GM19351 (cell line): ENCODE measurements around the gene NLRP7.
"Not testable (repeated sequence)": the region's sequence is repeated elsewhere in the genome, so short reads cannot be mapped to it uniquely, and the experiment has no call there.

Source experiments
- ATAC-seq: cut with Tn5 transposase; IDR thresholded peaks from one replicate; pipeline ENCODE4 v1.9.1; 2021; ENCODE audit warnings: mild to moderate bottlenecking, moderate library complexity; ENCODE audit not compliant: unreplicated experiment

The NLRP7 gene

DNA sequence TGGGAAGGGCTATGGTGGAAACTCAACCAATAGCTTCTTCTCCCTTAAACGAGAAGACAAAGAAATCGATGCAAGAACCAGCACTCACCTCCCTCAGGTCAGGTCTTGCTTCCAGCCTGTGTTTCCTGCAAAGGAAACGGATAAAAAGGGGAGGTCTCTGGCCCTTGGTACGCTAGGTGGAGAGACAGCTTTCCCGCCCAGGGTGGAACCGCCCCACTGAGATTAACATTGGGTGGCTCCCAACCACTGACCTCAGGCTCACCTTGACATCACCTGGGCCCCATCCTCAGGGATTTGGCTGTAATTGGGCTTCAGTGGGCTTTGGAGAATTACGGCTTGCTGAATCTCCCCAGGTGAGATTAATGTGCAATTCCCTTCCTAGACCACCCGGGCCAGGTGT lies at the start of gene NLRP7:
Gene NLRP7, minus strand, starts transcription at position 150 of the 400 bp plus-strand sequence.
- no peak for ATAC-seq

DNA sequence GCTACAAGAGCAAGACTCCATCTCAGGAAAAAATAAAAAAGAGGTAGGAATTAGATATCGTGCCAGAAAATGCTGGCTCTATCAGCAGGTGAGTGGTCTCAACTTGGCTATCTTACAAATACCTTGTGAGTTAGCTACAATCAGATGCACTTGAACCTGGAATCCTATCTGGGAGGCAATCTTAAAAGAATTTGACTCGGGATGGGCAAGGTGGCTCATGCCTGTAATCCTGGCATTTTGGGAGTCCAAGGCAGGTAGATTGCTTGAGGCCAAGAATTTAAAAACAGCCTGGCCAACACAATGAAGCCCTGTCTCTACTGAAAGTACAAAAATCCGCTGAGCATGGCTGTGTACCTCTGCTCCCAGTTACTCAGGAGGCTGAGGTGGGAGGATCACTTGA lies 48.2 kb upstream of the NLRP7 start:
- no peak for ATAC-seq

DNA sequence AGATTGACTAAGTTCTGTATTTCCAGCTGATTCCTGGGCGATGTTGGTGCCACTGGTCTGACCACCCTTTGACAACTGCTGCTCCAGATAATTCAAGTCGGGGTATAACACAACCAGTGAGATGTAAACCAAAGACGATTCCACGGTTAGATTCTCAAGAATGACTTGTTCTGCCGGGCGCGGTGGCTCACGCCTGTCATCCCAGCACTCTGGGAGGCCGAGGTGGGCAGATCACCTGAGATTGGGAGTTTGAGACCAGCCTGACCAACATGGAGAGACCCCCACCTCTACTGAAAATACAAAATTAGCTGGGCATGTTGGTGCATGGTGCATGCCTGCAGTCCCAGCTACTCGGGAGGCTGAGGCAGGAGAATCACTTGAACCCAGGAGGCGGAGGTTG lies 42.2 kb upstream of the NLRP7 start:
- ATAC-seq, result not testable (repeated sequence)

DNA sequence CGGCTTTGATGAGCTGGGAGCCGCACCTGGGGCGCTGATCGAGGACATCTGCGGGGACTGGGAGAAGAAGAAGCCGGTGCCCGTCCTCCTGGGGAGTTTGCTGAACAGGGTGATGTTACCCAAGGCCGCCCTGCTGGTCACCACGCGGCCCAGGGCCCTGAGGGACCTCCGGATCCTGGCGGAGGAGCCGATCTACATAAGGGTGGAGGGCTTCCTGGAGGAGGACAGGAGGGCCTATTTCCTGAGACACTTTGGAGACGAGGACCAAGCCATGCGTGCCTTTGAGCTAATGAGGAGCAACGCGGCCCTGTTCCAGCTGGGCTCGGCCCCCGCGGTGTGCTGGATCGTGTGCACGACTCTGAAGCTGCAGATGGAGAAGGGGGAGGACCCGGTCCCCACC lies 35.2 kb upstream of the NLRP7 start:
- not testable (repeated sequence) for ATAC-seq

DNA sequence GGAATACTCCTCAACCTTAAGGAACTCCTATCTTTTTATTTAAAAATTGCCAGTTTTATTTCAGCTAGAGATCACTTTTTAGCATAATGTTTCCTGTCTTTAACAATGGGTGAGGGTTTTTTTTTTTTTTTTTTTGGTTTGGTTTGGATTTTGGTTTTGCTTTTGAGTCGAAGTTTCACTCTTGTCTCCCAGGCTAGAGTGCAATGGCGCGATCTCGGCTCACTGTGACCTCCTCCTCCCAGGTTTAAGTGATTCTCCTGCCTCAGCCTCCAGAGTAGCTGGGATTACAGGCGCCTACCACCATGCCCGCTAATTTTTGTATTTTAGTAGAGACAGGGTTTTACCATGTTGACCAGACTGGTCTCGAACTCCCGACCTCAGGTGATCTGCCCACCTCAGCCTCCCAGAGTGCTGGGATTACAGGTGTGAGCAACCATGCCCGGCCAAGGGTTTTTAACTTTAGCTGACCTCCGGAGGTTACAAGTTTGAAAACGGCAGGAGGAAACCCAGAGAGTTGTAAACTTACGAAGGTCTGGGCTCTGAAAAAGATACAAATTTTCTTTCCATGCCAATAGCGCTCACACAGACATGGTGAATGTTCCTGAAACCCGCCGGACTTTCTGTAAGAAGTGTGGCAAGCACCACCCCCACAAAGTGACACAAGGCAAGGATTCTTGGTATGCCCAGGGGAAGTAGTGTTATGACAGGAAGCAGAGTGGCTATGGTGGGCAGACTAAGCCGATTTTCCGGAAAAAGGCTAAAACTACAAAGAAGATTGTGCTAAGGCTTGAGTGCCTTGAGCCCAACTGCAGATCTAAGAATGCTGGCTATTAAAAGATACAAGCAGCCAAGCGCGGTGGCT lies 26.1 kb upstream of the NLRP7 start:
- ATAC-seq, result not testable (repeated sequence)

DNA sequence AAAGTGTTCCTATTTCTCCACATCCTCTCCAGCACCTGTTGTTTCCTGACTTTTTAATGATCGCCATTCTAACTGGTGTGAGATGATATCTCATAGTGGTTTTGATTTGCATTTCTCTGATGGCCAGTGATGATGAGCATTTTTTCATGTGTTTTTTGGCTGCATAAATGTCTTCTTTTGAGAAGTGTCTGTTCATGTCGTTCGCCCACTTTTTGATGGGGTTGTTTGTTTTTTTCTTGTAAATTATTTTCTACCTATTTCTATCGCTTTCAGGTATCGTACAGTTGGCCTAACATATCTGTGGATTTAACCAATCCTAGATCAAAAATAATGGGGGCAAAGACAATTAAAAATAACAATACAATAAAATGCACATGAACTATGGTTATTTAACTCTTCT lies 24.1 kb upstream of the NLRP7 start:
- ATAC-seq, result not testable (repeated sequence)

- no peak for ATAC-seq
Measured at GRCh38 chr19:54969647-54970046, 22.3 kb upstream of the NLRP7 start.

DNA sequence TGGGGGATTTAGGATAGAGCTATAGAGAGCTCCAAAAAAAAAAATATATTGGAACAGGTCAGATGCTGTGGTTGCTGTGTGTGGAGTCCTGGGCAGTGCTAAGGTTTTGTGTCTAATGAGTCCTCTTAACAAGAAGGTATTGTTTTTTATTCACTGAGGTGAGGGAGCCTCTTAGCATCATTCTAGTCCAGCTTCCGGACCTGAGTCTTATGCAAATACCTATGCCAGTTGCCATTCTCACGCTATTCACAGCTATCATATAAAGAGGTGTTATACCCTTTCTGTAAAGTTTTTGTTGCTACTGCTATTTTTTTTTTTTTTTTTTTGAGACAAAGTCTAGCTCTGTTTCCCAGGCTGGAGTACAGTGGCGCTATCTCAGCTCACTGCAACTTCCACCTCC lies 20.3 kb upstream of the NLRP7 start:
- no peak for ATAC-seq

GRCh38 chr19:54965055-54965454 lies 17.7 kb upstream of the NLRP7 start:
- ATAC-seq, result not testable (repeated sequence)

GRCh38 chr19:54959840-54960239 lies 12.5 kb upstream of the NLRP7 start:
- ATAC-seq, result no peak

GRCh38 chr19:54955376-54955775 lies 8.0 kb upstream of the NLRP7 start:
- ATAC-seq, result no peak

- not testable (repeated sequence) for ATAC-seq
Measured at GRCh38 chr19:54953345-54953713, 6.0 kb upstream of the NLRP7 start.

DNA sequence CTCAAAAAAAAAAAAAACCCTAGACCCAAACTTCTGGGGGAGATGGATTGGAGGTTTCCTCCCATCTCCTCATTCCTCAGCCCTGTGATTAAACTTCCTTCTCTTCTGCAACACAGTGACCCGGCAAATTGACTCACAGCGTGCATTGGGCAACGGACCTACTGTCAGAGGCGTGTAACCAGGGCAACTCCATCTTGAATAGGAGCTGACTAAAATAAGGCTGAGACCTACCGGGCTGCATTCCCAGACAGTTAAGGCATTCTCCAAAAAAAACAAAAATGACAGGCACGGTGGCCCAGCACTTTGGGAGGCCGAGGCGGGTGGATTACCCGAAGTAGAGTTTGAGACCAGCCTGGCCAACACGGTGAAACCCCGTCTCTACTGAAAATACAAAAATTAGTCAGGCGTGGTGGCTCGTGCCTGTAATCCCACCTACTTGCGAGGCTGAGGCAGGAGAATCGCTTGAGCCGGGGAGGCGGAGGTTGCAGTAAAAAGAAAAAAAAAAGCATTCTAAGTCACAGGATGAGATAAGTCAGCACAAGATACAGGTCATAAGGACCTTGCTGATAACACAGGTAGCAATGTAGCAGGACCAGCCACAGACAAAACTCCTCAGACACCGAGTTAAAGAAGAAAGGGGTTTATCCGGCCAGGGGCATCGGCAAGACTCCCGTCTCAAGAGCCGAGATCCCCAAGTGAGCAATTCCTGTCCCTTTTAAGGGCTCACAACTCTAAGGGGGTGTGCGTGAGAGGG lies 5.4 kb upstream of the NLRP7 start:
- no peak for ATAC-seq

GRCh38 chr19:54950580-54950979 lies 3.2 kb upstream of the NLRP7 start:
- ATAC-seq, result not testable (repeated sequence)

DNA sequence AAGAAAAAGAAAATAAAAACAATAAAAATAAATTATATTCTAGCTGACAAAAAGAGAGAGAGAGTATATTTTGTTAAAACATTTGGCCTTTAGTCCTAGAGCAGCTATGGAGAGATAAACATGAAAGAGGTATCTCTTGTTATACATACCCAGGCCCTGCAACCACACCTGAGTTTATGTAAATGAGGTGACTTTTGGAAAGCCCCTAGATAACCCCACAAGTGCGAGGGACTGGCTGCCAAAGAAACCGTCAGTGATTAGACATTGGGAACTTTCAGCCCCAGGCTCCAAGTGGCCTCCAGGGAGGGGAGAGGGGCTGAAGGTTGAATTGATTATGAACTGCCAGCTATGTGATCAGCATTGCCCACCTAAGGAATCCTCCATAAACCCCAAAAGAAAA lies 2.1 kb upstream of the NLRP7 start:
- no peak for ATAC-seq

DNA sequence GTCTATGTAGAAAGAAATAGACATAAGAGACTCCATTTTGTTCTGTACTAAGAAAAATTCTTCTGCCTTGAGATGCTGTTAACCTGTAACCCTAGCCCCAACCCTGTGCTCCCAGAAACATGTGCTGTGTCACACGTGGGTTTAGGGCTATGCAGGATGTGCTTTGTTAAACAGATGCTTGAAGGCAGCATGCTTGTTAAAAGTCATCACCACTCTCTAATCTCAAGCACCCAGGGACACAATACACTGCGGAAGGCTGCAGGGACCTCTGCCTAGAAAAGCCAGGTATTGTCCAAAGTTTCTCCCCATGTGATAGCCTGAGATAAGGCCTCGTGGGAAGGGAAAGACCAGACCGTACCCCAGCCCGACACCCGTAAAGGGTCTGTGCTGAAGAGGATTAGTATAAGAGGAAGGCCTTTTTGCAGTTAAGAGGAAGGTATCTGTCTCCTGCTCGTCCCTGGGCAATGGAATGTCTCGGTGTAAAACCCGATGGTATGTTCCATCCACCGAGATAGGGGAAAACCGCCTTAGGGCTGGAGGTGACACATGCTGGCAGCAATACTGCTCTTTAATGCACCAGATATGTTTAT lies 3.5 kb downstream of the NLRP7 start:
- ATAC-seq, result not testable (repeated sequence)

DNA sequence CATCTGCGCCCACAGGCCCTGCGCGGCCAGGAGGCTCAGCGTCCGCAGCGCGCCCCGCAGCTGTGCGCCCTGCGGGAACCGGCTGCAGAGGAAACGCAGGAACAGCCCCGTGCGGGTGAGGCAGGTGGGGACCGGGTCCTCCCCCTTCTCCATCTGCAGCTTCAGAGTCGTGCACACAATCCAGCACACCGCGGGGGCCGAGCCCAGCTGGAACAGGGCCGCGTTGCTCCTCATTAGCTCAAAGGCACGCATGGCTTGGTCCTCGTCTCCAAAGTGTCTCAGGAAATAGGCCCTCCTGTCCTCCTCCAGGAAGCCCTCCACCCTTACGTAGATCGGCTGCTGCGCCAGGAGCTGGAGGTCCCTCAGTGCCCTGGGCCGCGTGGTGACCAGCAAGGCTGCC lies 7.8 kb downstream of the NLRP7 start:
- ATAC-seq, result not testable (repeated sequence)

- ATAC-seq, result no peak
Measured at GRCh38 chr19:54938906-54939305, 8.4 kb downstream of the NLRP7 start.

DNA sequence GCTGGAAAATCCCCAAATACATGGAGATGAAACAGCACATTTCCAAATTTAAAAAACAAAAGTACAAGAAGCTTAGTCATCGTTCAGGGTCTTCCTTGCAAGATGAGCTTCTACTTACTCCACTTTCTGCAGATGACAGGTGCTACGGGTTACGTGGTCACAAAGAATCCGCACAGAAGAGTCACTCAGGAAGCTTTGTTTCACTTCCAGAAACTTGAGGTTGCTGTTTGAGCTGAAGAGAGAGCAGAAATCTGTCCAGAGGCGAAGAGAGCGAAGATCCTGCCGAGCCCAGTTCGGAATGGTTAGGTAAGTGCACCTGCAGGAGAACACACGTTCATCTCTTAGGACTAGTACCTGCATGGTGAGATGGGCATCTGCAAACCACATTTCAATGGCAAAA lies 9.4 kb downstream of the NLRP7 start:
- peak; percentile 53 for ATAC-seq

DNA sequence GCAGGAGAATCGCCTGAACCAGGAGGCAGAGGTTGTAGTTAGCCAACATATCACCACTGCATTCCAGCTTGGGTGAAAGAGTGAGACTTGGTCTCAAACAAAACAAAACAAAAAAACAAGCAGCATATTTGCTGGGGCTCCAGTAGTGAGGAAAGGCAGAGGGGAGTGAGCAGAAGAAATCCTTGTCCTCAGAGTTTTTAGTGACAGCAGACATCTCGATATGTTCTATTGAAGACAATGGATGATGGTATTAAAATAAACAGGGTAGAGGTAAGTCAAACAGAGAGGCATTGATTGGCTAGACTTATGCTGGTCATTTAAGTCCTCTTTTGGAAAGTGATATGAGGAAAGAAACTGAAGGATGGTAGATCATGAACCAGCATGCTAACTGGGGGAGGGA lies 19.0 kb downstream of the NLRP7 start:
- ATAC-seq, result no peak

DNA sequence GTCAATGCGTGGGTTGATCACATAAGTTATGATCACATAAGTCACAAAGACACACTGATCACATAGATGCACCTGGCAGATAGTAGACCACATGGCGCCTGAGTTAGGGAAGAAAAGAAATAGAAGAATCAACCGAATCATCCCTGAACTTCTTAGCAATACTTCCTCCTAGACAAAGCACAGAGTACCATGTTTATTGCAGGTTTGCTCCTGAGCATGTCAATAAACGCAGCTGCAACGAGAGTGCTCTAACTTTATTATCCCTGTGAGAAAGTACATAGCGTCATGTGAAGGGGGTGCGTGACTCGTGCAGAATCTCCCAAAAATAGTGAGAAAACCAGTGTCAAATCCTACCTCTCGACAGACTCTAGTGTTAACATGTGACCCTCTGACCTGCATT lies 24.1 kb downstream of the NLRP7 start:
- no peak for ATAC-seq

- ATAC-seq, result no peak
Measured at GRCh38 chr19:54921082-54921481, 26.2 kb downstream of the NLRP7 start.
